HG03457 (cell line): Measurements from ENCODE around the gene PUS3.
A peak's percentile ranks its signal among the peaks of the same experiment; 100 is the strongest.

Experiments used
- ATAC-seq: cut with Tn5 transposase; IDR thresholded peaks from one replicate; pipeline ENCODE4 v1.9.1; 2021; ENCODE audit warnings: moderate number of reproducible peaks; ENCODE audit not compliant: unreplicated experiment

Gene PUS3, protein sequence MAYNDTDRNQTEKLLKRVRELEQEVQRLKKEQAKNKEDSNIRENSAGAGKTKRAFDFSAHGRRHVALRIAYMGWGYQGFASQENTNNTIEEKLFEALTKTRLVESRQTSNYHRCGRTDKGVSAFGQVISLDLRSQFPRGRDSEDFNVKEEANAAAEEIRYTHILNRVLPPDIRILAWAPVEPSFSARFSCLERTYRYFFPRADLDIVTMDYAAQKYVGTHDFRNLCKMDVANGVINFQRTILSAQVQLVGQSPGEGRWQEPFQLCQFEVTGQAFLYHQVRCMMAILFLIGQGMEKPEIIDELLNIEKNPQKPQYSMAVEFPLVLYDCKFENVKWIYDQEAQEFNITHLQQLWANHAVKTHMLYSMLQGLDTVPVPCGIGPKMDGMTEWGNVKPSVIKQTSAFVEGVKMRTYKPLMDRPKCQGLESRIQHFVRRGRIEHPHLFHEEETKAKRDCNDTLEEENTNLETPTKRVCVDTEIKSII

GRCh38 chr11:125902927-125903710 is at the start of gene PUS3:
Gene PUS3, minus strand, starts transcription at chr11:125903206. Its CDS starts 6,922 bp downstream, at chr11:125896284.
- ATAC-seq, result peak; percentile 89

- no peak for ATAC-seq
Observed at GRCh38 chr11:125952559-125952958, 49.6 kb upstream of the PUS3 start.

GRCh38 chr11:125951731-125952130 is 48.7 kb upstream of the PUS3 start:
- no peak for ATAC-seq

DNA sequence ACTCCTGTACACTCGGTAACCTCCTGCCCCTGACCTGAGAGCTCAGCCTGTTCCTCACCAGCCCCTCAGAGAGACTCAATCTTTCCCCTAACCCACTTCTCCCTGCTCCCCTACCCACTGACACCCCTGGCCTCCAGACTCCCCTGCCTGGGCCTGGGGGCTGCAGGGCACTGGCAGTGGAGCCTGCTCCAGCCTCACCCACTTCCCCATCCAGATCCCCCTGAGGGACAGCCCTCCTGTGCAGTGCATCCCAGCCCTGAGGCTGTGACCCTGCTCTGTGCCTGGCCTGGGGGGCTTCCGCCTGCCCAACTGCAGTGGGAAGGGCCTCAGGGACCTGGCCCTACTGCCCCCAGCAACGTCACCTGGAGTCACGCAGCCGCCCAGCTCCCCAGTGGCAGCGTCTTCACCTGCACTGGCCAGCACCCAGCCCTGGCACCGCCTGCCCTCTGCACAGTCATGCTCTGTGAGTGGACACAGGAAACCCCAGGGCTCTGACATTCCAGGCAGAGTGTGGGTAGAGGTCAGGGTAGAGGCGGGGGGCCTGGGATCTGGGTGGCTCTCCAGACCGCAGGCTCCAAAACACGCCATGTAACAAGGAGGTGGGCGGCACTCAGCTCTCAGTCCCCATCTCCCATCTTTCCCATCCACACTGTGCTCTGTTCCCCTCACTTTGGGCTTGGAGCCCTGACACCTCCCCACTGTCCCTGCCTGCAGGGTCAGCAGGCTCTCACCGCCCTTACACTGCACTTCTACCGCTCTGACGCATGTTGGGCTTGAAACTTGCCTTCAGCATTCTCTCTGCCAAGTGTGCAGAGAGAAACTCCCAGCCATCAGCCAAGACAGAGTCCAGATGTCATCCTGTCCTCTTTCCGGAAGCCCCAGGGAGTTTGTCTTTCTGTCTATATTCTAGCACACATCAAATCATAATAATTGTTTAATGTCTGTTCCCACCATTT is 48.0 kb upstream of the PUS3 start:
- no peak for ATAC-seq

DNA sequence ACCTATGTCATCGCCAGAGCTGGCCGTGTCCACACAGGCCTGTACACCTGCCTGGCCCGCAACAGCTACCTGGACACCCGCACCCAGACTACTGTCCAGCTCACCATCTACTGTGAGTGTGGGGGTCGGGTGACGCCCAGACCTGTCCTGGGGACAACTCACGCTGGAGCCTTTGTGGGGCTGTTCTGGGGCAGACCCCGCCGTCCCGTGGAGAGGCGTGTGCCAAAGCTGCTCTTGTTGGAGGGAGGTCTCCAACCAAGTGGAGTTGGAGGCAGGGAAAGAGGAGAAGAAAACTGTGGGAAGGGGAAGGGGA is 47.1 kb upstream of the PUS3 start:
- ATAC-seq, result no peak

DNA sequence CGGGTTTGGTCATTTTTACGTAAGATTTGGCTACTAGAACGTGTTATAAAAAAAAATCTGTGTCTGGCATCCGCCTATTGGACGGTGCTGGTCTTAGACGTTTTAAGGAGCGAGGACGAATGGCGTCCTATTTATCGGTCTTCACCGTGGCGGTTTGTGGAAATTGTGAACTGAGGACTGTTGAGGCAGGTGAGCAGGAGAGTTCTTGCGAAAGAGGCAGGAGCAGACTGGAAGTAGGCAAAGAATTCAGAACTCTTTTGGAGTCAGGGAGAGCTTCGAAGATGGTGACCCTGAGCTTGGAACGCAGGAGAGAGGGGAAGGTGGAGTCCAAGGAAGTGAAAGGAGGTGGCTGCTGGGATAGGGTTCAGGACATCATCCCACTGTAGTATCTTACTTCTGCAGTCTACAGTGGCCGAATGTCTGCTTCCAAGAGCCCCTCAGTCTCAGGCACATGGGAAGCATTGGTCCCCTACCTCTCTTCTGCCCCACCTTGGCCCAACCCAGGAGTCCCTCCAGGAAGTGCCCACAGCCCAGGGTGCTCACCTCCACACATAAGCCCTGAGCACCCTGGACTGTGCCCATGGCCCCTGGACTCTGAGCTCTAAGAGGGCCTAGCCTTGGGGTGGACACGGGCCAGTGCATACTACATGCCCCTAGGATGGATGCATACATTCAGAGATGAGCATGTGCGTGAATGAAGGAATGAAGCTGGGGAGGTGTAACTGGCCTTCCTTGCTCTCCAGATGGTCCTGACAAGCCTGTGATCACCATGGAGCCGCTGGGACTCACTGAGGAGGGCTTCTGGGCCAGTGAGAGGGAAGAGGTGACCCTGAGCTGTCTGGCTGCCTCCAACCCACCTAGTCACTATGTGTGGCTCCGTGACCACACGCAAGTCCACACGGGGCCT is 46.5 kb upstream of the PUS3 start:
- no peak for ATAC-seq

GRCh38 chr11:125948278-125949051 is 45.5 kb upstream of the PUS3 start:
- no peak for ATAC-seq

DNA sequence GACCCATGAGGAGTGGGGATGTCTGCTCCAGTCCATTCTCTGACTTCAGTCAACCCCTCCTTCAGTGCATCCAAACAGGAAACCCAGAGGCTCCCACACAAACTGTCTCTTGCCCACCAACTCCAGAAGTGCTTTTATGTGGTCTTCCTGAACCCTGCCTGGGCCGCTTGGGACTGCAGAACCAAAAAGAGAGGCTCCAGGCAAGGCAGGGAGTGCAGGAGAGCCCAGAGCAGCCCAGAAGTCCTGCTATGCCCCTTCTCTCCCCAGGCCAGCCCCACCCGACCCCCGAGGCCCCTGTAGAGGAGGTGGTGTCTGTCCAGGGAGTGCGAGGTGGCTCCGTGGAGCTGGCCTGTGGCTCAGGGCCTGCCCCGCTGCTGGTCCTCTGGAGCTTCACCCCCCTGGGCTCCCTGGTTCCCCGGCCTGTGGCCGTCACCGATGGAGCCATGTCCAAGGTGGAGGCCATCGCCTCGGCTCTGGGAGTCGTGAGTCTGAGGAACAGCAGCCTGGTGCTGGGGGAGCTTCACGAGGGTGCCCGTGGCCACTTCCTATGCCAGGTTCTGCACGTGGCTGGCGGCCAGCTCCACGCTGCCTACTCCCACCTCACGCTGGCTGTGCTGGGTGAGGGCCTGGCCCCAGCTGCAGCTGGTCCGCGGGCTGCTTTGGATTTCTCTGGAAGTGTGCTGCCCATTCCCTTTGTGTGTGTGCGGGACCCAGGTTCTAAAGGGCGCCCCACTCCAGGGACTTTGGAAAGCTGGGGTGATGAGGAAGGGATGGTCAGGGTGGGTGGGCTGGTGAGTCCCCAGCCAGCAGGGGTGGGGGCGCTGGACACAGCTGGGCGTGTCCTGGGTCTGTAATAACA is 44.6 kb upstream of the PUS3 start:
- no peak for ATAC-seq

DNA sequence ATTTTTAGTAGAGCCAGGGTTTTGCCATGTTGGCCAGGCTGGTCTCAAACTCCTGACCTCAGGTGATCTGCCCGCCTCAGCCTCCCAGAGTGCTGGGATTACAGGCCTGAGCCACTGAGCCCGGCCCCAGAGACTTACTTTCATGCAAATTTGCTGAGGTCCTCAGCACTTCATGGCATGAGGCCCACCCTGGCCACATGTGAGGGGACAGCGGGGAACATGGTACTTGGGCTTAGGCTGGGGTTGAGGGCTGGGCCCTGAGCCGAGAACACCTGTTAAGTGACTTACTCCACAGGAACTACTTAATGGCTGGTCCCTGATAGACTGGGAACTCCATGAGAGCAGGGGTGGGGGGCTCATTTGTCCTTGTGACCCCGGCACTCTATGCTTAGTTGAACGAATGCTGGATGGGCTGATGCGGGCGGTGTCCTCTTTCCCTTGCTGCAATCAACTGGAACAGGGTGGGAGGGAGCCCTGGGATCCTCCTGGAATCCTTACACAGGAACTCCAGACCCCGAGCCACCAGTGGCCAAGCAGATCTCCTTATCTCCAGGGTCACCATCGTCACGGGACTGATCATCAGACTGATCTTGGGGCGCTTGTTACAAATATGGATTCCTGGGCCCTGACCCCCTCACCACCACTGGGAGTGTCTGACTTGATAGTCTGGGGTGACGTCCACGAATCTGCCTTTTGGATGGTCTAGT is 43.9 kb upstream of the PUS3 start:
- no peak for ATAC-seq

DNA sequence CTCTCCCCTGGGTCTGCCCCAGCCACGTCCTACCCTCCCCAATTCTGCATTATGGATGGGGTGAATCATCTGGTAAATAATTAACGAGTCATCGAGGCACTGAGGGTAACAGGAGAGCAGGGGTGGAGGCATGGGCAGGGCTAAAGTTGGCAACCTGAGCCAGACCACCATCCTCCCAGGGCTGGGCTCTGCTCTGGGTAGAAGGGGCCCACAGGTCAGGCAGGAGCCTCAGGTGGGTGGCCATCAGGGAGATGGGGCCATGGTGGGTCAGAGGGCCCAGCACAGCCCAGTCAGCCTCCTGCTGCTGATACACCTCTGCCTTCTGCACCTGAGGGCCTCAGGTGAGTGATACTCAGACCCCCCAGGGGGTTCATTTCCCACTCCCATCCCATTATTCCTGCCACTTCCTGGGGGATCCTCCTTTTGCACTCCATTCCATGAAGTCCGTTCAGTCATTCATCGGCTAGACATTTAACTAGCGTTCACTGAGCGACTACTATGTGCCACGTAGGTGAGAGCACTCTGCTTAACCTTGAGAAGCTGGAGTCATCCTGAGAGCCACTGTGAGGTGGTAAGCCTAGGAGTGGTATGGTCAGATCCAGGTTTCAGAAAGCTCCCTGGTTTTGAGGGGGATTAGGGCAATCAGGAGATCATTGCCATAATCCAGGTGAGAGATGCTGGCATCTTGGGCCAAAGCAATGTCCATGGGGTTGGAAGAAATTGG is 43.0 kb upstream of the PUS3 start, which contains the start of gene VSIG10L2:
Gene VSIG10L2, plus strand, starts transcription at position 248 of the 724 bp plus-strand sequence. Its CDS starts 12 bp downstream, at position 260.
- ATAC-seq, result no peak

- no peak for ATAC-seq
Observed at GRCh38 chr11:125945011-125945796, 42.2 kb upstream of the PUS3 start.

DNA sequence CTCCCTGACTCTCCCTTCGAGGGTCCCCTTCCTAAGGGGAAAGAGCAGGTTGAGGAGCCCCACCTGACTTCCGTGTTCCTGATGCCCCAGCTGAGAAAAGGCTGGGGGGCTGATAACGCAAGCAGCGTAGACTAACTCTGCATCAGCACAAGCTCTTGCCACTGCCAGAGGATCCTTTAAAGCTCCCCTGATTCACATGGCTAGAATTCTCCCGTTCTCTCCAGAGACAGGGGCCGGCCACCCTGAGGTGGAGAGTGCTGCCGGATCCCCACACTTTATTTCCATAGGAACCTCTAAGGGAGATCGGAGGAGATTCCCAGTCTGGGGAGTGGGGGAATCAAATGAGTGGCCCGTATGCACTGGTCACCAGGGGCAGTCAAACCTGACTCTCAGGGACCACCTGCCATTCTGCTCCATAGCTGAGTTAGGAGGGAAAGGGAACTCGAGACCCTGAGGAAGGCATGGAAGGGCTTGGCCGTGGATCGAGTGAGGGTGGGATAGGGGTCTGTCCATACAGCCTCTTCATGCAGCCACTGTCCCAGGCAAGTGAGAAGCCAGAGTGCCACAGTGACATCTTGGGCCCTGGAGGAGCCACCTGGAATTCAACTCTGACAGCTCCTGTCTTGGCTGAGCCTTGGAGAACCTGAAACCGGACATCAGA is 41.5 kb upstream of the PUS3 start:
- no peak for ATAC-seq

DNA sequence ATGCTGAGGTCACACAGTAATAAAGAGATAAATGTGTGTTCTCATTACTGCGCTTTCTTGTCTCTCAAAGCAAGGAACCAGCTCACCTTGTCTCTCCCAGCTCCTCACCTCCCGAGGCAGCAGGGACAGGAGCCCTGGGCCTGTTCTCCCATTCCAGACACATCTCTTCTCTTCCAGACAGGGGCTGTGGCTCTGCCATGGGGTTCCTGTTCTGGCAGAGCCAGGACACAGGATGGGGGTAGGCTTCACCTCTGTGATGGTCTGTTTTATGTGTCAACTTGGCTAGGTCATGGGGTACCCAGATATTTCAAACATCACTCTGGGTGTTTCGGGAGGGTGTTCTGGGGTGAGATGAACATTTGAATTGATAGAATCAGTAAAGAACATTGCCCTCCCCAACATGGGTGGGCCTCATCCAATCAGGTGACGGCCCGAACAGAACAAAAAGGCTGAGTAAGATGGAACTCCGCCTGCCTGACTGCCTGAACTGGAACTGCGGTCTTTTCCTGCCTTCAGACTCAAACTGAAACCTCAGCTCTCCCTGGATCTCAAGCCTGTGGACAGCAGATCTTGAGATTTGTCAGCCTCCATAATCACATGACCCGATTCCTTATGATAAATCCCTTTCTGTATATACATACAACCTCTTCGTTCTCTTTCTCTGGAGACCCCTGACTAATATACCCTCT is 40.8 kb upstream of the PUS3 start:
- ATAC-seq, result no peak

GRCh38 chr11:125942771-125943428 is 39.9 kb upstream of the PUS3 start:
- ATAC-seq, result no peak
